Ammon's horn (tissue), 1 donor: Measurements from ENCODE around the gene PRELID3B.

Experiments
- DNase-seq: peaks from one replicate; pipeline ENCODE4 v3.0.0-alpha.2; 2016; ENCODE audit warnings: low spot score

Gene PRELID3B

GRCh38 chr20:58994390-58995159 is 48.0 kb downstream of the PRELID3B start:
- no peak for DNase-seq

GRCh38 chr20:58993332-58994248 is 49.0 kb downstream of the PRELID3B start:
- no peak for DNase-seq

GRCh38 chr20:58992911-58993310 is 49.7 kb downstream of the PRELID3B start:
- no peak for DNase-seq

- no peak for DNase-seq
These were observed 50.9 kb downstream of the PRELID3B start for GRCh38 chr20:58991715-58992114.

GRCh38 chr20:58990651-58991445 is 51.7 kb downstream of the PRELID3B start:
- no peak for DNase-seq

GRCh38 chr20:58989196-58989595 is 53.4 kb downstream of the PRELID3B start:
- no peak for DNase-seq

GRCh38 chr20:58988565-58988882 is 54.1 kb downstream of the PRELID3B start:
- DNase-seq: no peak

GRCh38 chr20:58987790-58988564 is 54.6 kb downstream of the PRELID3B start:
- no peak for DNase-seq

- no peak for DNase-seq
These were observed 55.5 kb downstream of the PRELID3B start for GRCh38 chr20:58986968-58987517.

GRCh38 chr20:58986286-58986967 is 56.2 kb downstream of the PRELID3B start:
- no peak for DNase-seq

- no peak for DNase-seq
These were observed 56.9 kb downstream of the PRELID3B start for GRCh38 chr20:58985656-58986055.

- DNase-seq: no peak
These were observed 57.9 kb downstream of the PRELID3B start for GRCh38 chr20:58984691-58985090.
